Naive thymus-derived CD4-positive, alpha-beta T cell (primary cell): ENCODE measurements around the gene C2CD3. TPM values are rescaled to one million over a fixed set of nuclear protein-coding genes. Genes with fewer than 3 reads are reported as not detected.
"Not testable (repeated sequence)": the region's sequence is repeated elsewhere in the genome, so short reads cannot be mapped to it uniquely, and the experiment has no call there.

Source experiments
- ATAC-seq: fragments of 150-1000 bp; cut with Tn5 transposase; 2 replicates; pipeline ENCODE4 v1.10.0; 2021; ENCODE audit warnings: mild to moderate bottlenecking, moderate library complexity
- CTCF ChIA-PET: fragments of 350-600 bp; sonication (Branson Sonifier 250); formaldehyde crosslinking; loops from one replicate; lab custom pipeline; 2021; ENCODE audit warnings: antibody characterized with exemption; lab: Charles Lee
- POLR2A ChIA-PET: fragments of 350-600 bp; sonication (Branson Sonifier 250); formaldehyde crosslinking; loops from one replicate; lab custom pipeline; 2021; ENCODE audit warnings: antibody characterized with exemption, inconsistent platforms; lab: Charles Lee
- DNase-seq, 9 donors: peaks; one replicate each; pipeline versions ENCODE4 v3.0.0 to v3.0.0-alpha.2; 2020 to 2022; ENCODE audit warnings: mixed read lengths in 1 of 9
- H3K27ac ChIP-seq: one replicate; pipeline ENCODE4 v1.7.0; 2013; ENCODE audit warnings: mild to moderate bottlenecking, low read depth, low read length, moderate library complexity
- H3K27me3 ChIP-seq, 2 donors: one replicate each; pipeline ENCODE4 v1.7.0; 2013; ENCODE audit warnings: low read length in 2 of 2, mild to moderate bottlenecking in 2 of 2, moderate library complexity in 2 of 2; ENCODE audit not compliant: control insufficient read depth in 2 of 2, insufficient read depth in 2 of 2
- H3K36me3 ChIP-seq, 3 experiments: 1 replicate in 2 of 3; 2 replicates in 1 of 3; pipeline ENCODE4 v1.7.0; 2013; ENCODE audit warnings: low read length in 3 of 3, mild to moderate bottlenecking in 3 of 3, moderate library complexity in 1 of 3; ENCODE audit not compliant: insufficient read depth in 3 of 3, control insufficient read depth in 2 of 3
- H3K4me1 ChIP-seq, 2 donors: one replicate each; pipeline ENCODE4 v1.7.0; 2013; ENCODE audit warnings: low read length in 2 of 2, mild to moderate bottlenecking in 2 of 2, moderate library complexity in 1 of 2; ENCODE audit not compliant: control insufficient read depth in 2 of 2, insufficient read depth in 2 of 2
- H3K4me3 ChIP-seq: 2 replicates; pipeline ENCODE4 v1.7.0; 2013; ENCODE audit warnings: mild to moderate bottlenecking, low read length
- H3K9me3 ChIP-seq, 3 experiments: 1 replicate in 2 of 3; 2 replicates in 1 of 3; pipeline ENCODE4 v1.7.0; 2013; ENCODE audit warnings: low read length in 3 of 3; ENCODE audit not compliant: control insufficient read depth in 2 of 3
- H3K27ac Mint-ChIP-seq, 9 donors: one replicate each; pipeline ENCODE4 v1.8.0; 2020 to 2022; ENCODE audit warnings: mixed read lengths in 9 of 9, mild to moderate bottlenecking in 8 of 9, moderate library complexity in 5 of 9, inconsistent platforms in 2 of 9
- H3K27me3 Mint-ChIP-seq, 5 donors: one replicate each; pipeline ENCODE4 v1.8.0; 2021 to 2022; ENCODE audit warnings: mixed read lengths in 5 of 5, mild to moderate bottlenecking in 1 of 5
- H3K36me3 Mint-ChIP-seq, 5 donors: one replicate each; pipeline ENCODE4 v1.8.0; 2020 to 2022; ENCODE audit warnings: mixed read lengths in 5 of 5, mild to moderate bottlenecking in 3 of 5, inconsistent platforms in 1 of 5
- H3K4me1 Mint-ChIP-seq, 7 donors: one replicate each; pipeline ENCODE4 v1.8.0; 2020 to 2022; ENCODE audit warnings: mixed read lengths in 7 of 7, mild to moderate bottlenecking in 3 of 7, inconsistent platforms in 1 of 7
- H3K4me3 Mint-ChIP-seq, 10 donors: one replicate each; pipeline ENCODE4 v1.8.0; 2020 to 2022; ENCODE audit warnings: mild to moderate bottlenecking in 10 of 10, mixed read lengths in 10 of 10, moderate library complexity in 6 of 10, inconsistent platforms in 2 of 10
- H3K9me3 Mint-ChIP-seq, 11 donors: one replicate each; pipeline ENCODE4 v1.8.0; 2020 to 2022; ENCODE audit warnings: mixed read lengths in 11 of 11, mild to moderate bottlenecking in 4 of 11, inconsistent platforms in 1 of 11, moderate library complexity in 1 of 11
- intact Hi-C, 2 donors: fragments of 100-400 bp; cut with micrococcal nuclease; formaldehyde crosslinking; loops; one replicate each; pipeline ENCODE4 v1.15.1; 2023
- polyA plus RNA-seq, 2 donors: library from polyadenylated mRNA; unstranded; fragments of 300-500 nt; fragmentation: Illumina TruSeq; gene quantifications; one replicate each; pipeline ENCODE4 v1.2.3, GENCODE V29; 2021
- total RNA-seq, 6 experiments: library from RNA in 5 of 6; stranded (reverse) in 5 of 6; gene quantifications; 1 replicate in 5 of 6; 2 replicates in 1 of 6; pipeline ENCODE4 v1.2.3 and lab custom pipeline; 2021 to 2026

The C2CD3 gene
- total and polyA plus RNA-seq, 7 experiments from 2014 or later: 8.0 to 42.5 (median 34.6) TPM

DNA sequence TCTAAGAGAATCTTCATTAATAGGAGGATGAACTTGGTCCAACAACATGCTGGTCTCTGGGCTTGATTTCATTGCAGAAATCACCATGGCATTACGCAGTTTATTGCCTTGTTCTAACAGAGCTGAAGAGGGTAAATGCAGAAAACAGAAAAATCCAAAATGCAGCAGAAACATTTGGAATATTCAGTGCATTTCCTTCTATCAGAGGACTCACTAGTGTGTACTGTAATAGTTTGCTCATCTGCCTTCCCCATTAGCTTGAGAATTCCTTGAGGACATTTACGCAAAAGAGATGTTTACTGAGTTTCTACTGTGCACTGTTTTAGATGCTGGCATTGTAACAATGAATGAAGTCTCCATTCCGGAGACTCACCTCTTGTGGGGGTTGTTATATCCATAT, 37.4 kb downstream of the C2CD3 start:
- no peaks in the 10 kb centered on the region for H3K4me1 ChIP-seq
- Mint-ChIP-seq H3K9me3 (peaks cover 0 to 5% (median 0%) of the 10 kb centered on the region in 11 donors), H3K4me1 (no peaks in the 10 kb centered on the region), H3K27ac (no peak overlapping the region), H3K36me3 (peaks cover 12 to 61% (median 49%) of the 10 kb centered on the region in 5 donors), H3K27me3 (no peaks in the 10 kb centered on the region), H3K4me3 (no peak overlapping the region)
- intact Hi-C loops: no loop called here
- ATAC-seq (no peak), DNase-seq (no peak)
- no peak overlapping the region for H3K27ac ChIP-seq
- H3K27me3 ChIP-seq: no peaks in the 10 kb centered on the region
- POLR2A ChIA-PET: no interaction called here
- no peak overlapping the region for H3K4me3 ChIP-seq
- peaks cover 0 to 39% (median 0%) of the 10 kb centered on the region in 3 experiments for H3K36me3 ChIP-seq
- CTCF ChIA-PET: no interaction called here
- H3K9me3 ChIP-seq: no peaks in the 10 kb centered on the region

DNA sequence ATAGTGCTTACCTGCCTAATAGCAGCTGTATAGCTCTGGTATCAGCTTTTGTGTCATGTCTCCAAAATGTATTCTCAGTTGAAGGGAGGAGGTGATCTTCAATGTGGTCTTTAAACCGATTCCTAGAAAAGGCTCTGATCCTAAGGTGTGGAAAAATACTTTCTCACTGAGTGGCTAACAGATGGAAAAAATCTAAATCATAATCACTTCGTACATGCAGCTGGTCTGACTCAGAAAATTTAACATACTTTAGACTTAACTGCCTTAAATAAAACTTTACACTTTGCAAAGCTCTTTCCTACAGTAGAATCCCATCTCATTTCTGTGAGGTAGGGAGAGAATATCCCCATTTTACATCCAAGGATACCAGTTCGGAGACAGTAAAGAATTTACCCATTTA, 38.0 kb downstream of the C2CD3 start:
- Mint-ChIP-seq H3K27ac (no peak overlapping the region), H3K27me3 (no peaks in the 10 kb centered on the region), H3K4me1 (no peaks in the 10 kb centered on the region), H3K36me3 (peaks cover 12 to 55% (median 43%) of the 10 kb centered on the region in 5 donors), H3K9me3 (peaks cover 0 to 5% (median 0%) of the 10 kb centered on the region in 11 donors), H3K4me3 (no peak overlapping the region)
- H3K4me1 ChIP-seq: no peaks in the 10 kb centered on the region
- H3K9me3 ChIP-seq: no peaks in the 10 kb centered on the region
- intact Hi-C loops: no loop called here
- POLR2A ChIA-PET: no interaction called here
- peaks cover 0 to 33% (median 0%) of the 10 kb centered on the region in 3 experiments for H3K36me3 ChIP-seq
- DNase-seq (no peak), ATAC-seq (no peak)
- H3K4me3 ChIP-seq: no peak overlapping the region
- CTCF ChIA-PET: no interaction called here
- H3K27me3 ChIP-seq: no peaks in the 10 kb centered on the region
- H3K27ac ChIP-seq: no peak overlapping the region

DNA sequence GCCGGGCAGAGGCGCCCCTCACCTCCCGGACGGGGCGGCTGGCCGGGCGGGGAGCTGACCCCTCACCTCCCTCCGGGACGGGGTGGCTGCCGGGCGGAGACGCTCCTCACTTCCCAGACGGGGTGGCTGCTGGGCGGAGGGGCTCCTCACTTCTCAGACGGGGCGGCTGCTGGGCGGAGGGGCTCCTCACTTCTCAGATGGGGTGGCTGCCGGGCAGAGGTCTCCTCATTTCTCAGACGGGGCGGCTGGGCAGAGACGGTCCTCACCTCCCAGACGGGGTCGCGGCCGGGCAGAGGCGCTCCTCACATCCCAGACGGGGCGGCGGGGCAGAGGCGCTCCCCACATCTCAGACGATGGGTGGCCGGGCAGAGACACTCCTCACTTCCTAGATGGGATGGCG, 41.7 kb downstream of the C2CD3 start:
- CTCF ChIA-PET, H3K27me3 Mint-ChIP-seq, H3K4me1 ChIP-seq, POLR2A ChIA-PET, H3K4me1 Mint-ChIP-seq, H3K27ac Mint-ChIP-seq, H3K27me3 ChIP-seq, ATAC-seq, H3K9me3 Mint-ChIP-seq, H3K27ac ChIP-seq, DNase-seq, H3K4me3 ChIP-seq, H3K4me3 Mint-ChIP-seq, H3K9me3 ChIP-seq, intact Hi-C loops: not testable (repeated sequence)
- H3K36me3 ChIP-seq: peaks cover 0 to 25% (median 0%) of the 10 kb centered on the region in 3 experiments
- peaks cover 8 to 40% (median 36%) of the 10 kb centered on the region in 5 donors for H3K36me3 Mint-ChIP-seq

DNA sequence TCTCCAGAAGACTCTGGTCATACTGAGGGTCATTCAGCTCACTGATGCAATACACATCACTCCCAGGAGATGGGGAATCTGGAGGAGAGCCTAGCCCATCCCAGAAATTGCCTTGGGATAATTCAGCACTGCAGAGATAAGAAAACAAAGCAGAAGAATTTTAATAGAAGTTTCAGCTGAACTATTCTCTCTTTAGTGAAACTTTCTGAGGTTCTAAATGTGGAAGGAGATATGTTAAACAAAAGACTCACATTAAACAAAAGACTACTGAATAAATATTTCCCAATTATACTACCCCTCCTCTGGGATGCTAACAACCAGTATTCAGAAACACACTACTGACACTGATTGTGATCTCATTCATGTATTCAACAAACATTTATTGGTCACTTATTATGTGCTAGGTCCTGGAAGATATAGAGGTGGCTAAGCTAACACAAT, 47.8 kb downstream of the C2CD3 start:
- POLR2A ChIA-PET: no interaction called here
- H3K36me3 Mint-ChIP-seq: peaks cover 14 to 27% (median 21%) of the 10 kb centered on the region in 5 donors
- no peak overlapping the region for H3K4me3 ChIP-seq
- CTCF ChIA-PET: no interaction called here
- peaks cover 0 to 7% (median 0%) of the 10 kb centered on the region in 11 donors for H3K9me3 Mint-ChIP-seq
- H3K27me3 Mint-ChIP-seq: no peaks in the 10 kb centered on the region
- DNase-seq: no peak
- no peaks in the 10 kb centered on the region for H3K27me3 ChIP-seq
- H3K4me1 Mint-ChIP-seq: no peaks in the 10 kb centered on the region
- no peak overlapping the region for H3K27ac ChIP-seq
- no peak overlapping the region for H3K4me3 Mint-ChIP-seq
- no peak for ATAC-seq
- no peaks in the 10 kb centered on the region for H3K9me3 ChIP-seq
- no peaks in the 10 kb centered on the region for H3K4me1 ChIP-seq
- peak overlapping the region in 2 of 9 donors; percentile 3 to 57 for H3K27ac Mint-ChIP-seq
- intact Hi-C loops: no loop called here
- peaks cover 0 to 14% (median 0%) of the 10 kb centered on the region in 3 experiments for H3K36me3 ChIP-seq

DNA sequence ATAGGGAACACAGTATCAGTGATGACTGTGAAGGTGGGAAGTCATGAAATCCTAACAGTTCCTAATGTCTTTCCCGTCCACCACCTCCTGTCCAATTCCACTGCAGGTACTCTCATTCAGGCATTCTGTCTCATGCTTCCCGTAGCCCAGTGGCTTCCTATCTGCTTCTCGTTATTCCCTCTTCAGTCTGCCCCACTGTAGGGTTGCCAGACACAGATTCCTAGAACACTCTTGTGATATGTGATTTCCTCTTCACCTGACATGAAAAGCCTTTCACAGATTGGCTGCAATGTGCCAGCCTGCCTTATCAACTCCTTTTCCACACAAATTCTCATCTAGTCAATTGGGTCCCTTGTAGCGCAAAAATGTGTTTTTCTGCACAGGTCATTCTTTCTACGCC, 49.0 kb downstream of the C2CD3 start:
- Histone ChIP-seq H3K4me3 (no peak overlapping the region), H3K4me1 (no peaks in the 10 kb centered on the region), H3K9me3 (no peaks in the 10 kb centered on the region), H3K27me3 (no peaks in the 10 kb centered on the region), H3K36me3 (peaks cover 0 to 14% (median 0%) of the 10 kb centered on the region in 3 experiments), H3K27ac (no peak overlapping the region)
- POLR2A ChIA-PET: no interaction called here
- DNase-seq (no peak), ATAC-seq (no peak)
- H3K9me3 Mint-ChIP-seq: peaks cover 0 to 7% (median 0%) of the 10 kb centered on the region in 11 donors
- CTCF ChIA-PET: no interaction called here
- peaks cover 14 to 36% (median 26%) of the 10 kb centered on the region in 5 donors for H3K36me3 Mint-ChIP-seq
- intact Hi-C loops: no loop called here
- no peak overlapping the region for H3K4me3 Mint-ChIP-seq
- H3K27me3 Mint-ChIP-seq: no peaks in the 10 kb centered on the region
- H3K27ac Mint-ChIP-seq: peak overlapping the region in 1 of 9 donors; percentile 16
- H3K4me1 Mint-ChIP-seq: no peaks in the 10 kb centered on the region

DNA sequence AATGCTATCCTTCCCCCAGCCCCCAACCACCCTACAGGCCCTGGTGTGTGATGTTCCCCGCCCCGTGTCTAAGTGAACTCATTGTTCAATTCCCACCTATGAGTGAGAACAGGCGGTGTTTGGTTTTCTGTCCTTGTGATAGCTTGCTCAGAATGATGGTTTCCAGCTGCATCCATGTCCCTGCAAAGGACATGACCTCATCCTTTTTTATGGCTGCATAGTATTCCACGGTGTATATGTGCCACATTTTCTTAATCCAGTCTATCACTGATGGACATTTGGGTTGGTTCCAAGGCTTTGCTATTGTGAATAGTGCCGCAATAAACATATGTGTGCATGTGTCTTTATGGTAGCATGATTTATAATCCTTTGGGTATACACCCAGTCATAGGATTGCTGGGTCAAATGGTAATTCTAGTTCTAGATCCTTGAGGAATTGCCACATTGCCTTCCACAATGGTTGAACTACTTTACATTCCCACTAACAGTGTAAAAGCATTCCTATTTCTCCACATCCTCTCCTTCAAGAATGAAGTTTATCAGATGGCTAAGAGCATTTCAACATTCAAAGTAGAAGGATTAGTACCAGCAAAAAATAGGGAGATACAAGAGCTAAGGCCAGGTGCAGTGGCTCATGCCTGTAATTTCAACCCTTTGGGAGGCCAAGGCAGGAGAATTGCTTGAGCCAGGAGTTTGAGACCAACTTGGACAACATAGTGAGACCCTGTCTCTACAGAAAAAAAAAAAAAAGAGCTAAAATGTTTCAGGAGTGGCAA, 50.4 kb downstream of the C2CD3 start:
- intact Hi-C loops, ATAC-seq, H3K4me3 Mint-ChIP-seq, H3K4me1 Mint-ChIP-seq, H3K27ac ChIP-seq, DNase-seq, H3K9me3 Mint-ChIP-seq, H3K27me3 ChIP-seq, H3K4me1 ChIP-seq, H3K27me3 Mint-ChIP-seq, H3K9me3 ChIP-seq, CTCF ChIA-PET, H3K4me3 ChIP-seq: not testable (repeated sequence)
- H3K36me3 Mint-ChIP-seq: peaks cover 14 to 49% (median 37%) of the 10 kb centered on the region in 5 donors
- POLR2A ChIA-PET: interaction anchor here (0.6 kb wide), 1 partner anchor 606 kb away, joined by 5 read pairs; no protein-coding TSS in a partner anchor
- peaks cover 0 to 14% (median 0%) of the 10 kb centered on the region in 3 experiments for H3K36me3 ChIP-seq
- peak overlapping the region in 1 of 9 donors; percentile 1 for H3K27ac Mint-ChIP-seq
